Right lobe of liver (tissue), 6 donors: Measurements from ENCODE around the gene SOHLH2. TPM values are rescaled to one million over a fixed set of nuclear protein-coding genes. Genes with fewer than 3 reads are reported as not detected.

ENCODE experiments used
- ATAC-seq, 4 donors: fragments of 200-7000 bp; cut with Tn5 transposase; one replicate each; pipeline ENCODE4 v1.9.1; 2020; ENCODE audit warnings: mild to moderate bottlenecking in 4 of 4, moderate library complexity in 4 of 4
- DNase-seq, 3 donors: peaks; one replicate each; pipeline ENCODE4 v3.0.0-alpha.2; 2020
- H3K27ac ChIP-seq, 3 donors: fragments of 200-600 bp; one replicate each; pipeline ENCODE4 v1.8.0; 2022
- H3K27me3 ChIP-seq, 2 donors: fragments of 200-600 bp; one replicate each; pipeline ENCODE4 v1.8.0; 2022
- H3K36me3 ChIP-seq, 4 donors: fragments of 200-600 bp; sonication (generic) in 1 of 4; one replicate each; pipeline versions ENCODE4 v1.5.1 to v1.8.0; 2017 to 2022; ENCODE audit warnings: control low read depth in 1 of 4
- H3K4me1 ChIP-seq, 4 donors: fragments of 200-600 bp; sonication (generic) in 1 of 4; one replicate each; pipeline versions ENCODE4 v1.5.1 to v1.8.0; 2017 to 2022; ENCODE audit warnings: control low read depth in 1 of 4
- H3K4me3 ChIP-seq, 3 donors: fragments of 200-600 bp; one replicate each; pipeline ENCODE4 v1.8.0; 2022
- H3K9me3 ChIP-seq, 4 donors: fragments of 200-600 bp; sonication (generic) in 1 of 4; one replicate each; pipeline versions ENCODE4 v1.5.1 to v1.8.0; 2017 to 2022; ENCODE audit warnings: control low read depth in 1 of 4
- POLR2A ChIP-seq: fragments of 450-650 bp; IDR thresholded peaks from one replicate; pipeline ENCODE4 v1.6.1; 2017; ENCODE audit warnings: antibody characterized with exemption, mild to moderate bottlenecking
- WGBS: methylation state at CpG from one replicate; pipeline ENCODE4 v1.1.6; 2018; ENCODE audit warnings: low coverage, low lambda C conversion rate; ENCODE audit not compliant: insufficient coverage; ENCODE audit errors: missing lambda C conversion rate; 5-methylcytosine and 5-hydroxymethylcytosine counted together
- intact Hi-C, 2 donors: fragments of 100-400 bp; cut with DNase I; formaldehyde crosslinking; loops; one replicate each; pipeline versions ENCODE4 v1.11.2 to v1.14.1; 2022
- total RNA-seq, 6 experiments: library from RNA; depleted of rRNA in 2 of 6; stranded (reverse); fragments of >200 nt in 2 of 6; fragmentation: NEBNext Ultra II Directional in 3 of 6; extraction: Animal tissue kit (Norgen Biotek cat#: 25700) in 3 of 6; gene quantifications; one replicate each; pipeline versions ENCODE4 v1.1.0 to v1.2.4, GENCODE V29; 2016 to 2023
- TF ChIP-seq, protein P1 (sequence below), 4 donors: fragments of 200-600 bp in 3 of 4; fragments of 450-650 bp in 1 of 4; IDR thresholded peaks; one replicate each; pipeline versions ENCODE4 v1.5.1 to v1.8.0; 2016 to 2022; ENCODE audit warnings: antibody characterized with exemption in 4 of 4, mild to moderate bottlenecking in 2 of 4
- donor health status: DM: no; HTN: yes; CAD: no.
- donor health status: DM: no; HTN: no; CAD: no.
- donor health status: DM: no; HTN: no; CAD: no.
- donor health status: DM: no; HTN: yes; CAD: no.
- donor health status: DM: no; HTN: yes; CAD: no.

The SOHLH2 gene
- total RNA-seq, 6 experiments from 2014 or later: not detected

DNA sequence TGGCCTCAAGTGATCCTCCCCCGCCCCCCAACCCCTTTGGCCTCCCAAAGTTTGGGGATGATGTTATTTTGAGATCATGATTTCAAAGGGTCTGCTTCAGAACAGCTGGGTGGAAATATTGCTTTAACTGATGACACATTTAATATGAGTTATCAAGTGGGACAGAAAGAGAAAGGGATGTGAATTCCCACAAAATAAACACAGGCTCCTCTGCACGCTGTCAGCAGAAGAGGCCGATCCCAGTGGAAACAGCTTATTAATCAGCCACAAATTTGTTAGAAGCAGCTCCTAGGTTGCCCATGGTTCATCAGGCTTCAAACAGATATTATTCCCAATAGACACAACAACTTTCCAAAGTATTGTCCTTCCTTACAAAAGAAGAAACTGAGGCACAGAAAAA is 87.9 kb downstream of the SOHLH2 start:
- Histone ChIP-seq H3K36me3 (no peaks in the 10 kb centered on the region), H3K4me1 (no peaks in the 10 kb centered on the region), H3K27ac (no peak overlapping the region), H3K9me3 (no peaks in the 10 kb centered on the region), H3K4me3 (no peak overlapping the region), H3K27me3 (no peaks in the 10 kb centered on the region)
- intact Hi-C loops: no loop called here
- no peak for ATAC-seq
- 63% methylated on average over 3 of the region's 3 CpGs for WGBS
- no peak for DNase-seq
- no peak for TF ChIP-seq POLR2A
- TF ChIP-seq, protein P1, sequence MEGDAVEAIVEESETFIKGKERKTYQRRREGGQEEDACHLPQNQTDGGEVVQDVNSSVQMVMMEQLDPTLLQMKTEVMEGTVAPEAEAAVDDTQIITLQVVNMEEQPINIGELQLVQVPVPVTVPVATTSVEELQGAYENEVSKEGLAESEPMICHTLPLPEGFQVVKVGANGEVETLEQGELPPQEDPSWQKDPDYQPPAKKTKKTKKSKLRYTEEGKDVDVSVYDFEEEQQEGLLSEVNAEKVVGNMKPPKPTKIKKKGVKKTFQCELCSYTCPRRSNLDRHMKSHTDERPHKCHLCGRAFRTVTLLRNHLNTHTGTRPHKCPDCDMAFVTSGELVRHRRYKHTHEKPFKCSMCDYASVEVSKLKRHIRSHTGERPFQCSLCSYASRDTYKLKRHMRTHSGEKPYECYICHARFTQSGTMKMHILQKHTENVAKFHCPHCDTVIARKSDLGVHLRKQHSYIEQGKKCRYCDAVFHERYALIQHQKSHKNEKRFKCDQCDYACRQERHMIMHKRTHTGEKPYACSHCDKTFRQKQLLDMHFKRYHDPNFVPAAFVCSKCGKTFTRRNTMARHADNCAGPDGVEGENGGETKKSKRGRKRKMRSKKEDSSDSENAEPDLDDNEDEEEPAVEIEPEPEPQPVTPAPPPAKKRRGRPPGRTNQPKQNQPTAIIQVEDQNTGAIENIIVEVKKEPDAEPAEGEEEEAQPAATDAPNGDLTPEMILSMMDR (IDR thresholded peaks at IDR 0.05): no peak

DNA sequence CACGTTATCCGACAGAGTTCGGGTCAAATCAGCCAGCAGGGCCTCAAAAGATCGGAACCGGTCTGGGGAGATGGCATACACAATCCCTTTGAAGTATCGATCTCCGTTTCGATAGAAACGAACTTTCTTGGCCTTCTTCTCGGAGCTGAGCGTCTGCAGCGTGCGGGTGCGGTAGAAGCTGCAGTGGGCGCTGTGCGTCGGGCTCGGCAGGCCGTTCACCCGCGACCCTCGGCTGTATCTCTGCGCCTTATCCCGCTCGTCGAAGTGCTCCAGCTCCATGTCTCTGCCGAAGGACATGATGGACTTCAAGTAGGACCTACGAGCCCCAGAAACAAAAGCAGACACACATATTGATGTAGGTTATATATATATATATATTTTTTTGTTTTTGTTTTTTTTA is 88.5 kb downstream of the SOHLH2 start:
- no peak for TF ChIP-seq POLR2A
- no peaks in the 10 kb centered on the region for H3K9me3 ChIP-seq
- H3K36me3 ChIP-seq: no peaks in the 10 kb centered on the region
- no peaks in the 10 kb centered on the region for H3K4me1 ChIP-seq
- DNase-seq (no peak), ATAC-seq (no peak)
- H3K4me3 ChIP-seq: no peak overlapping the region
- 60% methylated on average over 11 of the region's 28 CpGs for WGBS
- intact Hi-C loops: no loop called here
- H3K27me3 ChIP-seq: no peaks in the 10 kb centered on the region
- H3K27ac ChIP-seq: no peak overlapping the region

DNA sequence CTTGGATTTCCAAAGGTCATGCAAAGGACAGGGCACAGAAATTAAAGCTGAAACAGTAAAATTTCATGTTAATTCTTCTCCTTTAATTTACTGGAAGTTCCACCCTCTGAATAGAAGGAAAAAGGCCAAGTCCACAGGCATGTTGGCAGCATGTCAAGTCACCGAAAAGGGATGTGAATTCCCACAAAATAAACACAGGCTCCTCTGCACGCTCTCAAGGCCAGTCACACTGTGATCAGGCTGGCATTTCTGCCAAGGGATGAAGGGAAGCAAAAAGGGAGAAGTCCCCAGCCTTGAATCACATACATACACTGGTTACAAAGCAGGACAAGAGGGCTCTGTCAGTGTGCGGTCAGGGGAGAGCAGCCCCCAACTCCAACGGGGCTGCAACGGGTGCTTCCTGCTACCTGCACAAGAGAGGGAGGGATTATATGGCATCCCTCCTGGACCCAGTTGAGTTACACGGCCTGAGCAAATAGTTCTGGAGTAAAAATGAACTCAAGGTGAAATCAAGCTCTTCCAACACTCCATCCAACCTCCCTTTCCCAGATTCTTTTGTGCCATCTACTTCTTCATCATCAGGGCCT is 90.0 kb downstream of the SOHLH2 start:
- 42% methylated on average over 6 of the region's 6 CpGs for WGBS
- no peaks in the 10 kb centered on the region for H3K4me1 ChIP-seq

More for the DNA sequence above, 90.0 kb downstream of the SOHLH2 start:
- no peak overlapping the region for H3K4me3 ChIP-seq
- H3K27me3 ChIP-seq: no peaks in the 10 kb centered on the region
- no peaks in the 10 kb centered on the region for H3K36me3 ChIP-seq
- no peak overlapping the region for H3K27ac ChIP-seq
- no peak for ATAC-seq
- intact Hi-C loops: no loop called here
- TF ChIP-seq, protein P1 (IDR thresholded peaks at IDR 0.05): no peak
- TF ChIP-seq POLR2A: no peak
- H3K9me3 ChIP-seq: no peaks in the 10 kb centered on the region
- no peak for DNase-seq

Other genes with a start within 250 kb of the SOHLH2 start
- gene DCLK1, start 83.2 kb downstream of the SOHLH2 start, total RNA-seq: under 1 TPM in 4 of 6 experiments, not detected in 2; 0.07 to 0.12 (median 0.10) TPM
- gene CCDC169, start 83.3 kb upstream of the SOHLH2 start, total RNA-seq: not detected
- gene SPART, start 131.8 kb upstream of the SOHLH2 start, total RNA-seq: 10 to 100 TPM in 2 of 6 experiments, 1 to 10 TPM in 4; 8.1 to 16.4 (median 9.5) TPM
- under 1 TPM in 1 of 6 experiments, not detected in 5; 0.15 TPM for gene CCNA1, start 217.9 kb upstream of the SOHLH2 start, total RNA-seq